Smooth muscle cell (in vitro differentiated cells): Measurements from ENCODE around the gene RTEL1. TPM values are rescaled to one million over a fixed set of nuclear protein-coding genes. Genes with fewer than 3 reads are reported as not detected.
A peak's percentile ranks its signal among the peaks of the same experiment; 100 is the strongest.

Experiments
- DNase-seq: peaks from one replicate; lab custom pipeline; 2025; ENCODE audit not compliant: unreplicated experiment; lab: John Stamatoyannopoulos, UW
- H2AFZ ChIP-seq: fragments of 200-600 bp; sonication (generic); 2 replicates; pipeline ENCODE4 v1.6.0; 2016; ENCODE audit warnings: antibody characterized with exemption, low read depth, mild to moderate bottlenecking
- H3F3A ChIP-seq: fragments of 200-600 bp; sonication (generic); 2 replicates; pipeline ENCODE4 v1.6.0; 2017; ENCODE audit warnings: antibody characterized with exemption, low read depth
- H3K27ac ChIP-seq: fragments of 200-600 bp; sonication (generic); 2 replicates; pipeline ENCODE4 v1.5.1; 2016; ENCODE audit warnings: low read depth, mild to moderate bottlenecking
- H3K27me3 ChIP-seq: fragments of 200-600 bp; sonication (generic); 2 replicates; pipeline ENCODE4 v1.6.1; 2016; ENCODE audit warnings: low read depth, mild to moderate bottlenecking
- H3K36me3 ChIP-seq: fragments of 200-600 bp; sonication (generic); 2 replicates; pipeline ENCODE4 v1.5.1; 2016; ENCODE audit warnings: low read depth
- H3K4me1 ChIP-seq: fragments of 200-600 bp; sonication (generic); 2 replicates; pipeline ENCODE4 v1.5.1; 2016; ENCODE audit warnings: low read depth
- H3K4me2 ChIP-seq: fragments of 200-600 bp; sonication (generic); 2 replicates; pipeline ENCODE4 v1.6.0; 2016; ENCODE audit warnings: mild to moderate bottlenecking
- H3K4me3 ChIP-seq: fragments of 200-600 bp; sonication (generic); 2 replicates; pipeline ENCODE4 v1.5.1; 2016; ENCODE audit warnings: mild to moderate bottlenecking
- H3K79me2 ChIP-seq: fragments of 200-600 bp; sonication (generic); 2 replicates; pipeline ENCODE4 v1.6.0; 2016; ENCODE audit warnings: low read depth, mild to moderate bottlenecking
- H3K9ac ChIP-seq: fragments of 200-600 bp; sonication (generic); 2 replicates; pipeline ENCODE4 v1.6.0; 2016; ENCODE audit warnings: low read depth
- H3K9me3 ChIP-seq: fragments of 200-600 bp; sonication (generic); replicated peaks from 2 replicates; pipeline ENCODE4 v1.5.1; 2016; ENCODE audit warnings: low read depth
- H4K20me1 ChIP-seq: fragments of 200-600 bp; sonication (generic); 2 replicates; pipeline ENCODE4 v1.6.0; 2016; ENCODE audit warnings: low read depth
- WGBS: methylation state at CpG from one replicate; pipeline ENCODE4 v1.1.7; 2016; ENCODE audit warnings: low lambda C conversion rate; 5-methylcytosine and 5-hydroxymethylcytosine counted together
- polyA plus RNA-seq: library from polyadenylated mRNA; unstranded; fragments of >200 nt; fragmentation: Nextera tagmentation; extraction: Ambion mirVana; gene quantifications from 2 replicates; pipeline ENCODE4 v1.2.1, GENCODE V29; 2016
- total RNA-seq: library from RNA; depleted of rRNA; stranded (reverse); fragments of >200 nt; gene quantifications from 2 replicates; pipeline ENCODE4 v1.2.3, GENCODE V29; 2014
- TF ChIP-seq, protein P1 (sequence below): fragments of 200-600 bp; sonication (generic); IDR thresholded peaks from 2 replicates; pipeline ENCODE4 v1.5.1; 2017; ENCODE audit warnings: borderline replicate concordance, mild to moderate bottlenecking, antibody characterized with exemption; ENCODE audit not compliant: insufficient read depth, poor library complexity, severe bottlenecking

RTEL1 gene
- total and polyA plus RNA-seq, 2 experiments from 2014 or later: 10.4 to 14.2 TPM

DNA sequence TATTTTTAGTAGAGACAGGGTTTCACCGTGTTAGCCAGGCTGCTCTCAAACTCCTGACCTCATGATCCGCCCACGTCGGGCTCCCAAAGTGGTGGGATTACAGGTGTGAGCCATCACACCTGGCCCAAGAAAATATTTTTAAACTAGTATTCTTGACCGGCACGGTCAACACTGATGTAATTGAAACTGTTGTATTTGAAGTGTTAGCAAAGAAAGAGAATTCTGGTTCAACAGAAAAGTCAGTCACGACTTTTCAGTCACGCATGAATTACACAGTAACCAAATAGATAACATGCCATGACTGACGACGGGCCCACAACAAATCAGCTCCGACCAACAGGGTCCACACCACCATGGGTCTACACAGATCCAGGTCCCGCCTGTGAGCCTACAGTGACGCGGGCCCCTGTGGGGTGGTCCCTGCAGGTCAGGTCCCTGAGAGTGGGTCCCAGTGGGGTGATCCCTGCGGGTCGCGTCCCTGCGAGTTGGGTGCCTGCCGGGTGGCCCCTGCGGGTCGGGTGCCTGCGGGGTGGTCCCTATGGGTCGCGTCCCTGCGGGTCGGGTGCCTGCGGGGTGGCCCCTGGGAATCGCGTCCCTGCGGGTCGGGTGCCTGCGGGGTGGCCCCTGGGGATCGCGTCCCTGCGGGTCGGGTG, 32.2 kb upstream of the RTEL1 start:
- H3K27me3 ChIP-seq: no peaks in the 10 kb centered on the region
- DNase-seq: no peak
- peaks cover 6% of the 10 kb centered on the region for H3K4me1 ChIP-seq
- peak overlapping the region; percentile 90 for H3K4me2 ChIP-seq
- peak overlapping the region; percentile 76 for H3K27ac ChIP-seq
- H3F3A ChIP-seq: no peaks in the 10 kb centered on the region
- peaks cover 52% of the 10 kb centered on the region for H3K79me2 ChIP-seq
- H3K9ac ChIP-seq: peak overlapping the region; percentile 96
- no peak overlapping the region for H2AFZ ChIP-seq
- no peaks in the 10 kb centered on the region for H3K9me3 ChIP-seq
- no peaks in the 10 kb centered on the region for H3K36me3 ChIP-seq
- peaks cover 24% of the 10 kb centered on the region for H4K20me1 ChIP-seq
- H3K4me3 ChIP-seq: peak overlapping the region; percentile 95
- WGBS: 23% methylated on average over 31 of the region's 36 CpGs
- TF ChIP-seq, protein P1, sequence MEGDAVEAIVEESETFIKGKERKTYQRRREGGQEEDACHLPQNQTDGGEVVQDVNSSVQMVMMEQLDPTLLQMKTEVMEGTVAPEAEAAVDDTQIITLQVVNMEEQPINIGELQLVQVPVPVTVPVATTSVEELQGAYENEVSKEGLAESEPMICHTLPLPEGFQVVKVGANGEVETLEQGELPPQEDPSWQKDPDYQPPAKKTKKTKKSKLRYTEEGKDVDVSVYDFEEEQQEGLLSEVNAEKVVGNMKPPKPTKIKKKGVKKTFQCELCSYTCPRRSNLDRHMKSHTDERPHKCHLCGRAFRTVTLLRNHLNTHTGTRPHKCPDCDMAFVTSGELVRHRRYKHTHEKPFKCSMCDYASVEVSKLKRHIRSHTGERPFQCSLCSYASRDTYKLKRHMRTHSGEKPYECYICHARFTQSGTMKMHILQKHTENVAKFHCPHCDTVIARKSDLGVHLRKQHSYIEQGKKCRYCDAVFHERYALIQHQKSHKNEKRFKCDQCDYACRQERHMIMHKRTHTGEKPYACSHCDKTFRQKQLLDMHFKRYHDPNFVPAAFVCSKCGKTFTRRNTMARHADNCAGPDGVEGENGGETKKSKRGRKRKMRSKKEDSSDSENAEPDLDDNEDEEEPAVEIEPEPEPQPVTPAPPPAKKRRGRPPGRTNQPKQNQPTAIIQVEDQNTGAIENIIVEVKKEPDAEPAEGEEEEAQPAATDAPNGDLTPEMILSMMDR: no peak

- Histone ChIP-seq H3F3A (no peaks in the 10 kb centered on the region), H3K36me3 (no peaks in the 10 kb centered on the region), H3K9me3 (no peaks in the 10 kb centered on the region), H4K20me1 (peaks cover 19% of the 10 kb centered on the region), H3K4me1 (peaks cover 6% of the 10 kb centered on the region), H3K27ac (peak within 1 kb of the TSS; percentile 76), H3K9ac (peak within 1 kb of the TSS; percentile 96), H3K4me3 (peak within 1 kb of the TSS; percentile 95), H3K79me2 (peaks cover 47% of the 10 kb centered on the region), H3K27me3 (no peaks in the 10 kb centered on the region), H2AFZ (peak within 1 kb of the TSS; percentile 94), H3K4me2 (peak within 1 kb of the TSS; percentile 100)
- peak; percentile 84 for DNase-seq
- WGBS: 0% methylated on average over 5 of the region's 114 CpGs
- TF ChIP-seq, protein P1: no peak
These were observed 31.5 kb upstream of the RTEL1 start, which contains the start of gene GMEB2 for GRCh38 chr20:63626424-63627128. TSS of gene GMEB2 (minus strand) at chr20:63627101. CDS start at chr20:63619397, 7,704 bp downstream.

DNA sequence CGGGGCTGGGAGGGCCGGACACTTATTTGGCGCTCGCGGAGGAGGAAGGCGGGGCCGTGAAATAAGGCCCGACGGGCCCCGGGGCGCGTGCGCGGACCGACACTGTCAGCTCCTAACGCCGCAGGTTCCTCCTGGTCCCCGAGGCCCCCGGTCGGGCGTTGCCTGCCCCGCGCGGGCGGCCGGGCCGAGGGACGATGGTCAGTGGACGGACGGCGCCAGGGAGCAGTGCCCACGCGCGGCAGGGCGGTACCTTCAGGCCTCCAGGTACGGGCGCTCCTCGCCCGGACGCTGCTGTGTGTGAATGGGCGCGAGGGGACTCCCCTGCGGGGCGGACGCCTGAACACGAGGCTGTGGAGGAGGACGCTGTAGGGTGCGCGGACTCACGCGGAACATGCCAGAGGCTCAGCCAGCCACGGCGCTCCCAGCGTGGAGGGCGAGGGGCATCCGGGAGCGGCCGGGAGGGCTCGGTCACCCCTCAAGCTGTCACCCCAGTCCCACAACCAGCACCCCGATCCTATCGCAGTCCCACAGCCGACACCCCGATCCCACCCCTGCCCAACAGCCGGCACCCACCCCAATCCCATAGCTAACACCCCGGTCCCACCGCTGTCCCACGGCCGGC, 30.9 kb upstream of the RTEL1 start:
- Histone ChIP-seq H3K79me2 (peaks cover 40% of the 10 kb centered on the region), H3K27ac (peak overlapping the region; percentile 70), H3K4me1 (peaks cover 6% of the 10 kb centered on the region), H2AFZ (peak overlapping the region; percentile 94), H3K4me3 (peak overlapping the region; percentile 95), H3K36me3 (no peaks in the 10 kb centered on the region), H4K20me1 (peaks cover 13% of the 10 kb centered on the region), H3K27me3 (no peaks in the 10 kb centered on the region), H3K9me3 (no peaks in the 10 kb centered on the region), H3K9ac (peak overlapping the region; percentile 89), H3K4me2 (peak overlapping the region; percentile 100), H3F3A (no peaks in the 10 kb centered on the region)
- WGBS: under 1% methylated on average over 44 of the region's 68 CpGs
- peak; percentile 86 for DNase-seq
- TF ChIP-seq, protein P1: no peak
